T47D (cell line): Measurements from ENCODE around the gene EIPR1.

Experiments used
- DNase-seq, 2 experiments: peaks; one replicate each; pipeline versions ENCODE4 v3.0.0 to v3.0.0-alpha.2; 2011 to 2012; ENCODE audit warnings: low read depth in 1 of 2, low spot score in 1 of 2
- JUND ChIP-seq: IDR thresholded peaks from 2 replicates; pipeline ENCODE4 v1.6.1; 2012; ENCODE audit warnings: low read depth
- in situ Hi-C: cut with HindIII; loops from 2 replicates; pipeline ENCODE4 v1.10.0; 2016; ENCODE audit warnings: low sequenced_read_pairs, low pct_unique_long_range_greater_than_20kb

The EIPR1 gene

DNA sequence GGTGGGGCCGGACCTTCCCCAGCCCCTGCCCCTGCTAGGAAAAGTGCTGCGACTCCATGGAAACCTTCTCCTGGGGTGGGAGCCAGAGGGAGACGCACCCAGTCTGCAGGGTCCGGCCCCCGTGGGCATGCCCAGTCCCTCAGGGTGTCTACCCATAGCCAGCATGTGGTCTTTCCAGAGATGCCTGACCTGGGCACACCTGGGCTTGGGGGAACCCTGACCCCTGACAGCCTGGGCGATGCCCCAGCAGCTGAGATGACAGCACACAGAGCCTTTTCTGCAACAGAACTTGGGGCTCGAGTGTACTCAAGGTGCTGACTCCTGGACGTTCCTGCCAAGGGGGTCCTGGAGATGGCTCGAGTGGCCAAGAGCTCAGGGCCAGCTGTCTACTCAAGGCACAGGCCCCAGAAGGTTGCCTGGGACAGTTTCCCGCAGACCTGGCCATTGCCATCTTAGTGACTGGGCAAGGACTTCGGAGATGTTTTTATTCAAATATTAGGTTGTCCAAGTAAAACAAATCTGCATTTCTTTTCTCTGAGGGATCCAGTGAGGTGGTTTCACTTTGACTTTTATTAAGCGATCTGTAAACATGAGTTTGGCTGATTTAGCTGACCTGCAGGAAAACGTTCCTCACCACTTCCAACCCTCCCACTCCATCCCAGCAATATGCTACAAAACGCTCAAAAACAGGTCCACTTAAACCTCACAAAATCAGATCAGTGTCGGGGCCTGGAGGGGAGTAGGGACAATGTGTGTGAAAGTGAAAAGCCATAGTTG is 228.0 kb downstream of the EIPR1 start:
- in situ Hi-C loops = no loop called here
- TF ChIP-seq JUND = no peak
- DNase-seq = no peak

GRCh38 chr2:3148716-3149115 is 228.9 kb downstream of the EIPR1 start:
- TF ChIP-seq JUND = no peak
- in situ Hi-C loops = no loop called here
- DNase-seq = no peak

DNA sequence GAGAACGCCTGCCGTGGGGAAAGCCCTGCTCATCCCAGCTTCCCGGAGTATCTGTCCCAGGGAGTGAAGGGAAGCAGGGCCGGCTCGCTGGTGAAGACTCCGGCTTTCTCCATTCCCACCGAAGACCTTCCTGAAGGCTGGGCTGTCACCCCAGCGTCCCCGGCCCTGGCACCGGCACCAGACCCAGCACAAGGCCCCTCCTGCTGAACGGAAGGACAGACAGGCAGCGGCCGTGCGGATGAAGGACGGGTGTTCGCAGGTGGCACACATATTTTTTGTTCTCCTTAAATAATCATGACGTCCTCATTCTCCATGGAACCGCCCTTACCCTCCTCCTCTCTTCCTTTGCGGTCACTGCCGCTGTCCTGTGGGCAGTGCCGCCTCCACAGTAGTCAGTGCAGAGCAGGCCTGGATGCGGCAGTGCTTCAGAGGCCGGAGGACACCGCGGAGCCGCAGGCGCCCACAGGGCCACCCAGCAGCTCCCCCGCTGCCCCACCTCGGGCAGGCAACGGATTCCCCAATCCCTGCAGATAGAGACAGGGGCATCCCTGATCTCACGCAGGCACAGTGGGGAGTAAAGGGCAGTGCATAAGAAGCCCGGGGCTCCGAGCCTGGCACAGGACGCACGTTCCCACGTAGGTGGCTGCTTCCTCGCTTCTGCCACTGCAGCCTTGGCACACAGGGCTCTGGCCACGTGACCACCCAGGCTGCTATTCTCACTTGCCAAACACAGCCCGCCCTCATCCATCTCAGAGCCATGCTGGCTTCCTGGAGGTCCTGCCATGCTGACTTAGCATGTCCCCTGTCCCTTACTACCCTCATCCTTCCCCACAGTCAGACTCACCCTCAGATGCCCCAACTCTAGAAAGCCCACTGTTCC is 229.7 kb downstream of the EIPR1 start:
- no peak for TF ChIP-seq JUND
- in situ Hi-C loops = no loop called here
- no peak for DNase-seq

DNA sequence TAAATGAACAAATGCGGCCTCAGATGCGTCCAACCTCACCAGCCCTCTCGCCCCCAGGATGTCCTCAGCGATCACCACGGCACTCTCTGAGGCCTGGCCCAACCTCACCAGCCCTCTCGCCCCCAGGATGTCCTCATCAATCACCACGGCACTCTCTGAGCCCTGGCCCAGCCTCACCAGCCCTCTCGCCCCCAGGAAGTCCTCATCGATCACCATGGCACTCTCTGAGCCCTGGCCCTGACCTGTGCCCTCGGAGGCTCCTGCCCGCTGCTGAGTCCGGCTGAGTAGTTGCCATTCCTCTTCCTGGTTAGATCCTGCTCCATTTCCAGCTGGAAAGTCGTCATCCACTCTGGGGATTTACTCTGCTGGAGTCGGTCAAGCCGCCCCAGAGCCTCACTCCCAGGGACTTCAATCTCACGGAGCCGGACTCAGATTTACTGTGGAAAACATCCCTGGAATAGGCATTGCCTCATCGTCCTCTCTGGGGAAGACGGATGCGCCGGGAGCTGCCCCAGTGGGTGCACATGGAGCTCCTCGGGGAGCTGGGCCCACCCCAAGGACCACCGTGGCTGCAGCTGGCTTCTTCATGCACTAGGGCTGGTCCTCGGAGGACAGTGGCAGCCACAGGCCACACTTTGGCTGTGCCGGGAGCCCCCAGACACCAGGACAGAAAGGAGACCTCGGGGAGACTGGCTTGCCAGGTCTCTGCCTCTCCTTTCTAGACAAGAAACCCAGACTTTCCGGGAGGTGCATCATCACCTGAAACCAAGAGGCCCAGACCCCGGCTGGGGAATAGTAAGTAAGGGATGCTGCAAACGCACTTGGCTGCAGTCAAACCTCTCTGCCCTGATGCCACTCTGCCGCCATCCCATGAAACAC is 230.6 kb downstream of the EIPR1 start:
- in situ Hi-C loops = no loop called here
- DNase-seq = no peak
- TF ChIP-seq JUND = no peak

GRCh38 chr2:3146175-3146574 is 231.4 kb downstream of the EIPR1 start:
- DNase-seq = no peak
- in situ Hi-C loops = no loop called here
- TF ChIP-seq JUND = no peak

GRCh38 chr2:3145471-3146021 is 232.1 kb downstream of the EIPR1 start:
- in situ Hi-C loops = no loop called here
- no peak for DNase-seq
- no peak for TF ChIP-seq JUND

DNA sequence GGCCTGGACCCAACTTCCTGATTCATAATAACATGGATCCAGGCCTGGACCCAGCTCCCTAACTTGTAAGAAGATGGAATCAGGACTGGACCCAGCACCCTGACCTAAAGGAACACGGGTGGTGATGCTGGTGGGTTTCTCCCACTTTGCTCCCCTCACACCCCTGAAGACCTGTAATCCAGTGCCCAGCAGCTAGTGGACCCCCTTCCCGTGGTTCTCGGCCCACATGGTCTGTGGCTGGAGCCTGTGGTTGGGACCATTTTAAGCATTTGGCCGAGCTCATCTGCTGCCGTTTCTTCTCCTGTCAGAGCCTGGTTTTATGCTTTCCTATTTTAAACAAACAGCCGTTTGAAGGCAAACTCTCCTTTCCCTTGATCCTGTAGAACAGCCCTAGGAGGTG is 232.8 kb downstream of the EIPR1 start:
- in situ Hi-C loops = no loop called here
- no peak for TF ChIP-seq JUND

GRCh38 chr2:3143602-3144001 is 234.0 kb downstream of the EIPR1 start:
- in situ Hi-C loops = no loop called here

More for the DNA sequence above, 232.8 kb downstream of the EIPR1 start:
- no peak for DNase-seq

GRCh38 chr2:3142961-3143571 is 234.6 kb downstream of the EIPR1 start:
- TF ChIP-seq JUND = no peak
- no peak for DNase-seq
- in situ Hi-C loops = no loop called here

More at GRCh38 chr2:3143602-3144001, 234.0 kb downstream of the EIPR1 start:
- TF ChIP-seq JUND = no peak
- no peak for DNase-seq

DNA sequence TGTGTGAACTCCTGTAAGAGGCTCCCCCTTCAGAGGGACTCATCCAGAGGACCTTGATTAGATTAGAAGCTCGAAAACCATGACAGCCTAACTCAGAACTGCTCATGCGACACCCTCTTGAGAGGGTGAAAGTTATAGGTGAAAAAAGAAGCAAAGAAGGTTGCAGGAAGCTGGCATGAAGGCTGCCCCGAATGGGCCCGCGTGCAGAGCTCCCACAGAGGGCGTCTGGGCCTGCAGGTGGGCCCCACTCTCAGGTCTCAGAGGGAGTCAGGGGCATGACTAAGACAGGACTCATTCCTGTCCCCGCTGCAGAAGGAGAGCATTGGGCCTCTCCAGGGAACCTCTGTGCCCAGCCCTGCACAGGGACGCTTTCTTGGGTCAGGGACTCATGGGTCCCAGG is 235.4 kb downstream of the EIPR1 start:
- no peak for TF ChIP-seq JUND
- DNase-seq = no peak
- in situ Hi-C loops = no loop called here

- in situ Hi-C loops = no loop called here
- DNase-seq = no peak
- no peak for TF ChIP-seq JUND
These were observed 235.9 kb downstream of the EIPR1 start for GRCh38 chr2:3141696-3142095.

- TF ChIP-seq JUND = no peak
- DNase-seq = no peak
- in situ Hi-C loops = no loop called here
These were observed 237.7 kb downstream of the EIPR1 start for GRCh38 chr2:3139906-3140305.
